HepG2 (cell line): Measurements from ENCODE around the gene POLG2. TPM values are rescaled to one million over a fixed set of nuclear protein-coding genes. Genes with fewer than 3 reads are reported as not detected.

Experiments
- NR2C2 ChIP-seq: sonication (generic); formaldehyde crosslinking; IDR thresholded peaks from 2 replicates; pipeline ENCODE4 v1.4.0; 2020; ENCODE audit warnings: missing genetic modification reagents, mild to moderate bottlenecking, moderate library complexity, borderline replicate concordance
- NR2F2 ChIP-seq: IDR thresholded peaks from 2 replicates; pipeline ENCODE4 v1.6.1; 2012; ENCODE audit warnings: low read depth, inconsistent platforms, borderline replicate concordance
- PITX1 ChIP-seq: sonication (generic); formaldehyde crosslinking; IDR thresholded peaks from 2 replicates; pipeline ENCODE4 v1.5.1; 2020; ENCODE audit warnings: mild to moderate bottlenecking, missing genetic modification reagents
- SMARCE1 ChIP-seq: fragments of 450-650 bp; IDR thresholded peaks from 2 replicates; pipeline ENCODE4 v1.6.1; 2017; ENCODE audit warnings: borderline replicate concordance
- ZBTB2 ChIP-seq: sonication (generic); formaldehyde crosslinking; IDR thresholded peaks from 2 replicates; pipeline ENCODE4 v1.8.0; 2022; ENCODE audit warnings: low read depth, missing genetic modification reagents
- ZNF234 ChIP-seq: sonication (generic); formaldehyde crosslinking; conservative IDR thresholded peaks from 2 replicates; pipeline ENCODE4 v1.5.1; 2020; ENCODE audit warnings: mild to moderate bottlenecking, missing genetic modification reagents
- ZNF775 ChIP-seq: sonication (generic); formaldehyde crosslinking; IDR thresholded peaks from 2 replicates; pipeline ENCODE4 v1.4.0; 2020; ENCODE audit warnings: missing genetic modification reagents, mild to moderate bottlenecking, moderate library complexity, borderline replicate concordance
- ZNF883 ChIP-seq: sonication (generic); formaldehyde crosslinking; IDR thresholded peaks from 2 replicates; pipeline ENCODE4 v1.5.1; 2020; ENCODE audit warnings: mild to moderate bottlenecking, missing genetic modification reagents; ENCODE audit errors: not compliant biosample characterization
- polyA plus RNA-seq, 8 experiments: library from polyadenylated mRNA; depleted of rRNA in 3 of 8; stranded (reverse) in 7 of 8; unstranded in 1 of 8; fragments of >200 nt; fragmentation: Illumina TruSeq in 4 of 8; extraction: Trizol in 4 of 8; gene quantifications; 2 replicates each; pipeline versions ENCODE4 v1.2.1 to v1.2.3, GENCODE V29; 2011 to 2016; ENCODE audit warnings: low read depth in 4 of 8, missing spikeins in 1 of 8, mixed read lengths in 1 of 8; ENCODE audit not compliant: insufficient read depth in 1 of 8
- total RNA-seq, 5 experiments: library from RNA; depleted of rRNA; stranded (reverse); fragments of >200 nt; fragmentation: Illumina TruSeq; extraction: Trizol; gene quantifications; 2 replicates each; pipeline ENCODE4 v1.2.3, GENCODE V29; 2016; ENCODE audit warnings: low read depth in 1 of 5
- TF ChIP-seq, protein P1 (sequence below): sonication (generic); formaldehyde crosslinking; IDR thresholded peaks from 2 replicates; pipeline ENCODE4 v1.5.0; 2020; ENCODE audit warnings: mild to moderate bottlenecking, missing genetic modification reagents, borderline replicate concordance
- TF ChIP-seq, protein P2 (sequence below): sonication (generic); formaldehyde crosslinking; IDR thresholded peaks from 2 replicates; pipeline ENCODE4 v1.8.0; 2022; ENCODE audit warnings: mild to moderate bottlenecking, missing genetic modification reagents, borderline replicate concordance
- TF ChIP-seq, protein P3 (sequence below): sonication (generic); formaldehyde crosslinking; conservative IDR thresholded peaks from 2 replicates; pipeline ENCODE4 v1.5.0; 2020; ENCODE audit warnings: missing genetic modification reagents
- TF ChIP-seq, protein P4 (sequence below): sonication (generic); formaldehyde crosslinking; IDR thresholded peaks from 2 replicates; pipeline ENCODE4 v1.5.0; 2020; ENCODE audit warnings: mild to moderate bottlenecking, missing genetic modification reagents, borderline replicate concordance

POLG2 gene
- total and polyA plus RNA-seq, 2 of the 13 experiments (the other 11 are each of a cell fraction or from before 2014, with no cell fraction given), result 21.1 to 25.5 TPM

DNA sequence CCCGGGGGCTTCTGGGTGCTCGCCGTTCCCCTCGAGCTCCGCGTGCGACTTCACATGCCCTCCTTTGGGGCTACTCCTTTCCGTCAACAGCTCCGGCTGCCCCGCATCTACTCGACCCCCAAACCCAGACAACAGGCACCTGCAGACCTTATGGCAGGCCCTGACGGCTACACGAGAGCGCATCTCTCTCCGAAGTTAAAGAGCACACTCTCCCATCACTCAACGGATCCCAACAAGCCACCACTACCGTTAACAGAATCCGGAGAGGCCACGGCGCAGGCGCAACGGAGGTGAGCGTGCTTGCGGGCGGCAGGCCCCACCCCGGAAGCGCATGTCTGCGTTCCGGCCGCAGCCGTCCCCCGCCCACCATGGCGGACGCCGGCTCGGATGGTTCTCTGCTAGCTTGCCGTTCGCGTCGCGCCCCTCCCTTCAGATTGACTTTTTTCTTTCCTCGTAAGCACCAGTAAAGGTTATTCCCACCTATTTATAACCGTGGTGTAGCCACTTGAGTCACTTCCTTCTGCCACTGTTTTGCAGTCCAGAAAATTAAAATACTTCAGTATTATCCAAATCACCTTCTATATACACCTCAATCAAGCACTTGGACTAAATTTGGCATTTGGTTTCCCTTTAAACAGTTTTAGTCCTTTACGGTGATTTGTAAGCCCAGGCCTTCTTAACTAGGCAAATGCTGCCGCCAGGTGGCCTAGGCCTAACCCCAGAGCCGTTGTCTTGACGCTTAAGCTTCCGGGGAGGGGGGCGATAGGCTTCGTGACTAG lies at the start of gene POLG2 (continued):
- TF ChIP-seq, protein P1, sequence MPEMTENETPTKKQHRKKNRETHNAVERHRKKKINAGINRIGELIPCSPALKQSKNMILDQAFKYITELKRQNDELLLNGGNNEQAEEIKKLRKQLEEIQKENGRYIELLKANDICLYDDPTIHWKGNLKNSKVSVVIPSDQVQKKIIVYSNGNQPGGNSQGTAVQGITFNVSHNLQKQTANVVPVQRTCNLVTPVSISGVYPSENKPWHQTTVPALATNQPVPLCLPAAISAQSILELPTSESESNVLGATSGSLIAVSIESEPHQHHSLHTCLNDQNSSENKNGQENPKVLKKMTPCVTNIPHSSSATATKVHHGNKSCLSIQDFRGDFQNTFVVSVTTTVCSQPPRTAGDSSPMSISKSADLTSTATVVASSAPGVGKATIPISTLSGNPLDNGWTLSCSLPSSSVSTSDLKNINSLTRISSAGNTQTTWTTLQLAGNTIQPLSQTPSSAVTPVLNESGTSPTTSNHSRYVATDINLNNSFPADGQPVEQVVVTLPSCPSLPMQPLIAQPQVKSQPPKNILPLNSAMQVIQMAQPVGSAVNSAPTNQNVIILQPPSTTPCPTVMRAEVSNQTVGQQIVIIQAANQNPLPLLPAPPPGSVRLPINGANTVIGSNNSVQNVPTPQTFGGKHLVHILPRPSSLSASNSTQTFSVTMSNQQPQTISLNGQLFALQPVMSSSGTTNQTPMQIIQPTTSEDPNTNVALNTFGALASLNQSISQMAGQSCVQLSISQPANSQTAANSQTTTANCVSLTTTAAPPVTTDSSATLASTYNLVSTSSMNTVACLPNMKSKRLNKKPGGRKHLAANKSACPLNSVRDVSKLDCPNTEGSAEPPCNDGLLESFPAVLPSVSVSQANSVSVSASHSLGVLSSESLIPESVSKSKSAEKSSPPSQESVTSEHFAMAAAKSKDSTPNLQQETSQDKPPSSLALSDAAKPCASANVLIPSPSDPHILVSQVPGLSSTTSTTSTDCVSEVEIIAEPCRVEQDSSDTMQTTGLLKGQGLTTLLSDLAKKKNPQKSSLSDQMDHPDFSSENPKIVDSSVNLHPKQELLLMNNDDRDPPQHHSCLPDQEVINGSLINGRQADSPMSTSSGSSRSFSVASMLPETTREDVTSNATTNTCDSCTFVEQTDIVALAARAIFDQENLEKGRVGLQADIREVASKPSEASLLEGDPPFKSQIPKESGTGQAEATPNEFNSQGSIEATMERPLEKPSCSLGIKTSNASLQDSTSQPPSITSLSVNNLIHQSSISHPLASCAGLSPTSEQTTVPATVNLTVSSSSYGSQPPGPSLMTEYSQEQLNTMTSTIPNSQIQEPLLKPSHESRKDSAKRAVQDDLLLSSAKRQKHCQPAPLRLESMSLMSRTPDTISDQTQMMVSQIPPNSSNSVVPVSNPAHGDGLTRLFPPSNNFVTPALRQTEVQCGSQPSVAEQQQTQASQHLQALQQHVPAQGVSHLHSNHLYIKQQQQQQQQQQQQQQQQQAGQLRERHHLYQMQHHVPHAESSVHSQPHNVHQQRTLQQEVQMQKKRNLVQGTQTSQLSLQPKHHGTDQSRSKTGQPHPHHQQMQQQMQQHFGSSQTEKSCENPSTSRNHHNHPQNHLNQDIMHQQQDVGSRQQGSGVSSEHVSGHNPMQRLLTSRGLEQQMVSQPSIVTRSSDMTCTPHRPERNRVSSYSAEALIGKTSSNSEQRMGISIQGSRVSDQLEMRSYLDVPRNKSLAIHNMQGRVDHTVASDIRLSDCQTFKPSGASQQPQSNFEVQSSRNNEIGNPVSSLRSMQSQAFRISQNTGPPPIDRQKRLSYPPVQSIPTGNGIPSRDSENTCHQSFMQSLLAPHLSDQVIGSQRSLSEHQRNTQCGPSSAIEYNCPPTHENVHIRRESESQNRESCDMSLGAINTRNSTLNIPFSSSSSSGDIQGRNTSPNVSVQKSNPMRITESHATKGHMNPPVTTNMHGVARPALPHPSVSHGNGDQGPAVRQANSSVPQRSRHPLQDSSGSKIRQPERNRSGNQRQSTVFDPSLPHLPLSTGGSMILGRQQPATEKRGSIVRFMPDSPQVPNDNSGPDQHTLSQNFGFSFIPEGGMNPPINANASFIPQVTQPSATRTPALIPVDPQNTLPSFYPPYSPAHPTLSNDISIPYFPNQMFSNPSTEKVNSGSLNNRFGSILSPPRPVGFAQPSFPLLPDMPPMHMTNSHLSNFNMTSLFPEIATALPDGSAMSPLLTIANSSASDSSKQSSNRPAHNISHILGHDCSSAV, result peak; percentile 84; the same call in 1 of the 2 replicates
- TF ChIP-seq, protein P2, sequence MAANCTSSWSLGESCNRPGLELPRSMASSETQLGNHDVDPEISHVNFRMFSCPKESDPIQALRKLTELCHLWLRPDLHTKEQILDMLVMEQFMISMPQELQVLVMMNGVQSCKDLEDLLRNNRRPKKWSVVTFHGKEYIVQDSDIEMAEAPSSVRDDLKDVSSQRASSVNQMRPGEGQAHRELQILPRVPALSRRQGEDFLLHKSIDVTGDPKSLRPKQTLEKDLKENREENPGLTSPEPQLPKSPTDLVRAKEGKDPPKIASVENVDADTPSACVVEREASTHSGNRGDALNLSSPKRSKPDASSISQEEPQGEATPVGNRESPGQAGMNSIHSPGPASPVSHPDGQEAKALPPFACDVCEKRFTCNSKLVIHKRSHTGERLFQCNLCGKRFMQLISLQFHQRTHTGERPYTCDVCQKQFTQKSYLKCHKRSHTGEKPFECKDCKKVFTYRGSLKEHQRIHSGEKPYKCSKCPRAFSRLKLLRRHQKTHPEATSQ (CRISPR knock-in tag), result peak; percentile 93
- TF ChIP-seq NR2C2 (CRISPR knock-in tag), result peak; percentile 89
- peak; percentile 91 for TF ChIP-seq ZNF883 (CRISPR knock-in tag)
- 0 out of 2 replicates have a peak, but pooled peaks have one; percentile 54 for TF ChIP-seq ZBTB2
- TF ChIP-seq, protein P3, sequence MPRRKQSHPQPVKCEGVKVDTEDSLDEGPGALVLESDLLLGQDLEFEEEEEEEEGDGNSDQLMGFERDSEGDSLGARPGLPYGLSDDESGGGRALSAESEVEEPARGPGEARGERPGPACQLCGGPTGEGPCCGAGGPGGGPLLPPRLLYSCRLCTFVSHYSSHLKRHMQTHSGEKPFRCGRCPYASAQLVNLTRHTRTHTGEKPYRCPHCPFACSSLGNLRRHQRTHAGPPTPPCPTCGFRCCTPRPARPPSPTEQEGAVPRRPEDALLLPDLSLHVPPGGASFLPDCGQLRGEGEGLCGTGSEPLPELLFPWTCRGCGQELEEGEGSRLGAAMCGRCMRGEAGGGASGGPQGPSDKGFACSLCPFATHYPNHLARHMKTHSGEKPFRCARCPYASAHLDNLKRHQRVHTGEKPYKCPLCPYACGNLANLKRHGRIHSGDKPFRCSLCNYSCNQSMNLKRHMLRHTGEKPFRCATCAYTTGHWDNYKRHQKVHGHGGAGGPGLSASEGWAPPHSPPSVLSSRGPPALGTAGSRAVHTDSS (CRISPR knock-in tag), result 0 out of 2 replicates have a peak, but pooled peaks have one; percentile 58
- TF ChIP-seq, protein P4, sequence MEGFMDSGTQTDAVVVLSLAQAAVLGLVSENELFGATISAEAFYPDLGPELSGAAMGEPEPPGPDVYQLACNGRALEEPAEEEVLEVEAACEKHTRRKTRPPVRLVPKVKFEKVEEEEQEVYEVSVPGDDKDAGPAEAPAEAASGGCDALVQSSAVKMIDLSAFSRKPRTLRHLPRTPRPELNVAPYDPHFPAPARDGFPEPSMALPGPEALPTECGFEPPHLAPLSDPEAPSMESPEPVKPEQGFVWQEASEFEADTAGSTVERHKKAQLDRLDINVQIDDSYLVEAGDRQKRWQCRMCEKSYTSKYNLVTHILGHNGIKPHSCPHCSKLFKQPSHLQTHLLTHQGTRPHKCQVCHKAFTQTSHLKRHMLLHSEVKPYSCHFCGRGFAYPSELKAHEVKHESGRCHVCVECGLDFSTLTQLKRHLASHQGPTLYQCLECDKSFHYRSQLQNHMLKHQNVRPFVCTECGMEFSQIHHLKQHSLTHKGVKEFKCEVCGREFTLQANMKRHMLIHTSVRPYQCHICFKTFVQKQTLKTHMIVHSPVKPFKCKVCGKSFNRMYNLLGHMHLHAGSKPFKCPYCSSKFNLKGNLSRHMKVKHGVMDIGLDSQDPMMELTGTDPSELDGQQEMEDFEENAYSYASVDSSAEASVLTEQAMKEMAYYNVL (CRISPR knock-in tag), result peak; percentile 71; the same call in 1 of the 2 replicates
- no peak for TF ChIP-seq ZNF775 (CRISPR knock-in tag)
- TF ChIP-seq ZNF234 (CRISPR knock-in tag), result no peak
- TF ChIP-seq PITX1 (CRISPR knock-in tag), result no peak; the same call in 1 of the 2 replicates
- TF ChIP-seq NR2F2, result peak; percentile 57; the same call in 1 of the 2 replicates
- no peak for TF ChIP-seq SMARCE1
